Stimulated activated CD4-positive, alpha-beta T cell treated with anti-CD3 and anti-CD28 coated beads, Interleukin-12 subunit alpha, Interleukin-12 subunit beta, amount 100 ng/mL, for 4 hours (primary cell): Measurements from ENCODE around the gene BARHL1.
"Not testable (repeated sequence)": the region's sequence is repeated elsewhere in the genome, so short reads cannot be mapped to it uniquely, and the experiment has no call there.

ENCODE experiments used
- DNase-seq: peaks from one replicate; pipeline ENCODE4 v3.0.0-alpha.2; 2020

The BARHL1 gene

DNA sequence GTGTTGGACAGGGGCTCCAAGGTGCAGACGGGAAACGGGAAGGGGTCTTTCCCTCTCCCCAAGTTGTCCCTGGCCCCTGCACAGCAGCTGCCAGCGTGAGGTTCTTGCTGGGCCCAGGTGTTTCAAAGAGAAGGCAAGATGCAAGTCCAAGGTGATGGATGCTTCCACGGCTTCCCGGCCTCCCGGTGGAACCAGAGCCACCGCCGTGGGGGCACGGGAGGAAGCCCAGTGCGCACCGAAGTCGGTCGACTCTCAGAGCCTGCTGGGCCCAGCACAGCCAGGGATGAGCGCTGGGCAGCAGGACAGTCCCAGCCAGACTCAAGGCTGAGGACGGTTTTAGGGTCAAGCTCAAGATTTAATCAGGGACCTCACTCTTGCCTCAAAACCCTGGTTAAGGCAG, 25.2 kb upstream of the BARHL1 start:
- no peak for DNase-seq

DNA sequence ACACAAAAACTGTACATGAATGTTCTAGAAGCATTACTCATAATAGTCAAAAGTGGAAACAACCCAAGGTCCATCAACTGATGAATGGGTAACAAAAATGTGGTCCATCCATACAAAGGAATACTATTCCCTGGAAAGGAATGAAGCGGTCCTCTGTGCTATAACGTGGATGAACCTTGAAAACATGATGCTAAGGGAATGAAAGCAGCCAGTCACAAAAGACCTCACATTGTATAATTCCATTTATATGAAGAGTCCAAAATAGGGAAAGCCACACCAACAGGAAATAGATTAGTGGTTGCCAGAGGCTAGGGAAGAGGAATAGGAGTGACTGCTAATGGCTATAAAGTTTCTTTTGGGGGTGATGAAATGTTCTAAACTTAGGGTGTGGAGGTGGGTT, 22.7 kb upstream of the BARHL1 start:
- no peak for DNase-seq

DNA sequence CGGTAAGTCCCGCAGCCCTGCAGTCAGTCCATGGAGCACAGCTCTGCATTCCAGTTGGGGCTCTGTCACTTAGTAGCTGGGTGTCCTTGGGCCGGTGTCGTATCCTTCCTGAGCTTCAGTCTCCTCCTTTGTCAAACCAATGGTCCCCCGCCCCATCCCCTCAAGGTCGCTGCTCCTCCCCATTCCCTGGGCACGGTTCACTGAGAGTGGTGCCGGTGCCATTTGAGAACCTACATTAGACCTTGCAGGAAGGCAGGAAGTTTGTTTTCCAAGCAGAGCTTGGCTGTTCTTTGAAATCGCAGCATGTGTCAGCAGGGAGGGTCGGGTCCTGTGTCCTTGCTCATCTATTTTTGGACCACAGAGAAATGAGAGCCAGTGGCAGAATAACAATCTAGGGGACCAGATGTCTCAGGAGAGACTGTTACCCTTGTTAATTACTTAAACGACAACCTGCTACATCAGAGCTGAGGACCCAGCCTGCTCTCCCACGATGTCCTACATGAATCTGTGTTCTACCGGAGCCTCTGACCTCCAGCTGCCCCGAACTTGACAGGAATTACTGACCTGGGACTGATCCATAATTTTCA, 21.7 kb upstream of the BARHL1 start:
- no peak for DNase-seq

DNA sequence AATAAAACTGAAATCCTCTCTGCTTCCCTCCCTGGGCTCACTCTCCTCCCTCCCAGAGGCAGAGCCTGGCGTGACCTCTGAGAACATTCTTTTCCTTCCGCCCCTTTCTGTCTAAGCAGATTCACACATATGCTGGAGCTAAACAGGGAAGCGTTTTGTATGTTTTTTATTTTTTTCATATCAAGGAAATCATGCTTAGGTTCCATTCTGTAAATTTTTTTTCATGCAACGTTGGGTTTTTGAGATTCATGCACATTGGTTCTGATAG, 20.2 kb upstream of the BARHL1 start:
- DNase-seq, result no peak

DNA sequence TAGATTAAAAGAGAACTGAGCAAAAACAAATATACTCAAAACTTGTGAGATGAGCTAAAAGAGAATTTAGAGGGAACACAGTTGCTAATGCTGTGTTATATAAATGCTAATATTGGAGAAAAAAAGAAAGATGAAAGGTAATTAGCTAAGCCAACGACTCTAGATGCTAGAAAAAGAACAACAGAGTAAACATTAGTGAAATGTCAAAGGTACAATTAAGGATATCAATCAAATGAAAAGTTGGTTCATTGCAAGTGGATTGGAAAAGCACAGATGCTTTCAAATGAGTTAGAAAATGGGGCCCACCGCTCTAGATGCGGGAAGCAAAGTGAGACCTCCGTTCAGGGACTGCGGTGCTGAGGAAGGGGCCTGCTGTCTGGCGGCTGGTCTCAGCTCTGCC, 17.9 kb upstream of the BARHL1 start:
- DNase-seq, result no peak

DNA sequence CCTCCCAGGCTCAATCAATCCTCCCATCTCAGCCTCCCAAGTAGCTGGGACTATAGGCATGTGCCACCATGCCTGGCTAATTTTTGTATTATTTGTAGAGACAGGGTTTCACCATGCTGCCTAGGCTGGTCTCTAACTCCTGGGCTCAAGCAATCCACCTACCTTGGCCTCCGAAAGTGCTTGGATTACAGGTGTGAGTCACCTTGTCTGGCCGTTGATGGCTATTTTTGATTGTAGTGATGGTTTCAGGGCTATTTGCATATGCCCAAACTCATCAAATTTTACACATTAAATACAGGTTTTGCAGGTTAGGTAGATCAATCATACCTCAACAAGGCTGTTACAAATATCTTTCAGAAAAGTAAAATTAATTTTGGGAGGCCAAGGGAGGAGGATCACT, 13.6 kb upstream of the BARHL1 start:
- DNase-seq, result not testable (repeated sequence)

DNA sequence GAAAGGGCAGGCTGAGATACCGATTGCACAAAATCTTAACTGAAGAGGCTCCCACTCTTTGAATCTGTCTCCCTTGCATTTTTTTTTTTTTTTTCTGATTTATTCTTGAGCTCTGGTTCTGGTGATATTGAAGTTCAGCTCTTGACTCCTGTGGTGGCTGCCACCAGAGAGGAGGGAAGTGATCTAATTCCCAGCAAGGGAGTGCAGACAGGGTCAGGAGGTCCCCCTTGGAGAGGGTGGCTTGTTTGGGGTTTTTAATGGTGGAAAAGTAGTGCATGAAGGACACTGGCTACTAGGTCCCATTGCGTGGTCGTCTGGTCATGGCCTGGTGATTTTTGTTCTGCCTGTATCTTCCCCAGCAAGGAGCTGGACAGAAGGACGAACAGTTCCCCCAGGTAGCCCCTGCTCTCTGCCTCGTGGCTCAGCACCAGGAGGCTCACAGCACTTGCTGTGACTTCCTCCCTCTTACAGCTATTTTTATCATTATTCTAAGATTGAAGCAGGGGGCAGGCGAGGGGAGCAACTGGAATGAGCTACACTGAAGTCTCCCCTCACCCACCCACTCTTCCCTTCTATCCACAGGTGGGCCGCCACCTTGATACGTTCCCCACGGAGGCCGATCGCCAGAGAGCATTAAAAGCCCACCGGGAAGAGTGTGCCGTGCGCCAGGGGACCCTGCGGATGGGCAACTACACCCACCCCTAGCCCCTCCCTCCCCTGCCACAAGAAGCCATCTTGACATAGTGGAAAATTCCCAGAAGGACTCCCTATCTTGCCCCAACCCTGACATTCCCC, 10.4 kb upstream of the BARHL1 start:
- no peak for DNase-seq

DNA sequence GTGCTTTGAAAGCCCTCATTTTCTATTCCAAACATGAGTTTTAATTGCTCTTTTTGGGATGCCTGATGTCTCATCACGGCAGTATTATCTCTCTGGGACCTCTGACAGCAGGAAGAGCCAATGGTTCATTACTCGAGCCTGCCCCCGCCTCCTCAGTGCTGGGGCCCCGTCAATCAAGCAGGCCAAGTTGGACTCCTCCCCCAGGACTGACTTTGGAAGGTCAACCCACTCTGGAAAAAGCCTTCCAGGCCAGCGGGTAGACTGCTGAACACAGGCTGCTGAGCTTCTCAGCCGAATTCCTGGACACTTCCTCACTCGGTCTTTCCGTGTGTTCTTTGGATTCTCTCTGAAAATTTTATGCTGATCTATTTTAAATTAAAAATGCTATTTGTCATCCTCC, 9.5 kb upstream of the BARHL1 start:
- DNase-seq, result no peak

DNA sequence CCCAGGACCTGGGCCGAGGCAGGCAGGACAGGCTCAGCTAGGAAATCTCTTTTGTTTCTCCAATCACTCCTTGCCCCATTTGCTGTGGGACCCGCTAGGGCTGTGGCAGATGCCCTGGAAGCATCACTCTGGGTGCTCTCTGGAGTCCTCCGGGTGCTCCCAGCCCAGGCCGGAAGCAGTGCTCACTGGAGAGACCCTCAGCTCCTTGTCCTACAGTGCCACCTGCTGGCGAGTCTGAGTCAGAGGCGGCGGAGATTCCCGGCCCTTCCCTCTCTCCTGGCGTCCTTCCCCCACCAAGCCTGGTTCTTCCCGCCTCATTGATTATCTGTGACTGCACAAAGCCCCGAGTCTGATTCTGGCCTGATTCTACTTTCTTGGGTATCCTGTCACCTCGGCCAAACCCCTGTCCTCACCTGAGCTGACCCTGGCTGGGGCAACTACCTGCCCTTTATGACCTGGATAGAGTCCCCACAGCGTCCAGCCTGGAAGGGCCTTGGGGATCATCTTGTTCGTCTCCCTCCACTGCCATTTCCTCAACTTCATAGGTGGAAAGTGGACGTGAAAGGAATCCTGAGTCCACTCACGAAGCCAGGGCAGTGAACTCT, 7.3 kb upstream of the BARHL1 start:
- DNase-seq, result no peak

DNA sequence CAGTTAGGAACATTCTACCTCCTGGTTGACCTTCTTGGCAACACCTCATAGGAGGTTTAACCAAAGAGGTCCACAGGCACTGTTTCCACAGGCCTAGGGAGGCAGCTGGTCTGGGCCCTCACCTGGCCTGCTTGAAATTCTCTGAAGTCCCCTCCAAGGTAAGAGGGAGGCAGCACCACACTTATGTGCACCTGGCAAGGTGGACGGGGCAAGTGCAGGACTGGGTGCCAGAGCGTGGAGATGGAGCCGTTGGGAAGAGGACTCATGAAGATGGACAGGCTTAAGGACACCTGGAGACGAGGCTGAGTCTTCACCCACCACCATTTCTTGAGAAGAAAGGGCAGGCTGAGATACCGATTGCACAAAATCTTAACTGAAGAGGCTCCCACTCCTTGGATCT, 6.6 kb upstream of the BARHL1 start:
- DNase-seq, result no peak

DNA sequence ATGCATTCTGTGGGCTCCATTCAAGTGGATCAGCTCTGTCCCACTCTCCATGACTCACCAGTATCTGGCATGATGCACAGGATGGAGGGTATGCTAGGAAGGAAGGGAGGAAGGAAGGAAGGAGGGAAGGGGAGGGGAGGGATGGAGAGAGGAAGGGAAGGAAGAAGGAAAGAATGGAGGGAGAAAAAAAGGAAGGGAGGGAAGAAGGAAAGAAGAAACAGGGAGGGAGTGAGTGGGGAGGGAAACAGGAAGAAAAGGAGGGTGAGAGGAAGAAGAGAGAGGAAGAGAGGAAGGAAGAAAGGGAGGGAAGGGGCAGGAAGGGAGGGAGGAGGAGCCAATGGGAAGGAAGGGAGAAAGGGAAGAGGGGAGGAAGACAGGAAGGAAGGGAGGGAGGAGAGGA, 5.3 kb upstream of the BARHL1 start:
- no peak for DNase-seq

DNA sequence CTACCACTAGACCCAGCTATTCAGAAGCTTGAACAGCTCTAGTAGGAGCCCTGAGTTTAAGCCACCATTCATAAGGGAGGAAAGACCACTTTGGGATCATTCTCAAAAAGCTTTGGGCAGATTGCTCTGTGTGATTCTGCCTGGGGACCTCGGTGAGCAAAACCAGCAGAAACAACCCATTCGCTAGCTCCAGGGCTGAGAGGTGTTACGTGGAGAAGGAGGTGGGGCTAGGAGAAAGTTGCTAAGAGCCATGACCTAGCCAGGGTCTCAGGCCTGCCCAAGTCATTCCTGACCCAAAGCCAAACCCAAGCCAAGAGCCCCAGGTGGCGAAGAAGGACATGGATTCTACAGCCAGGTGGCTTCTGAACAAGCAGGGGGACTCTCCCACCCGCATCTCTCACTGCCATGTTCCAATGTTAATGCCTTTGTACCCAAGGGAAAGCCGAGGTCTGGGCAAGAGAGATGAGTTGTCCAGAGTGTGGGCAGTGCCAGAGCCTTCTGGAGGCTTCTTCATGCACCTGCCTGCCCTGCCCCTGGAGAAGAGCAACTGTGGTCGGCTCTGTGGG, 4.0 kb upstream of the BARHL1 start:
- no peak for DNase-seq

DNA sequence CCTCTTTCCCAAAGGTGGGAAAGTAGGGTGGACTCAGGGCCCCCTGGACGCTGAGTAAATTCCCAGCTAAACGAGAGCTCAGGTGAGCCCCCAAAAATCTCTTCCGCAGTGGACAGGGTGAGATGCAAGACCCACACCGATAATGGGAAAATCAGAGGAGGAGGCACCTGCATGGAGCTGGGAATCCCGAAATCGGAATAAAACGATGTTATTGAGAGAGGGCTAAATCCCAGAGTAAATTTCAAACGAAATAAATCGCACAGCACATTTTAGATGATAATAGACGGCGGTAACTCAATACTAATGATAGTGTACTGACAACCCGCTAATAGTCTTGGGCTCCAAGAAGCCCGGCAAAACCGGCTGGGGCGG, 3.0 kb upstream of the BARHL1 start:
- DNase-seq, result no peak

DNA sequence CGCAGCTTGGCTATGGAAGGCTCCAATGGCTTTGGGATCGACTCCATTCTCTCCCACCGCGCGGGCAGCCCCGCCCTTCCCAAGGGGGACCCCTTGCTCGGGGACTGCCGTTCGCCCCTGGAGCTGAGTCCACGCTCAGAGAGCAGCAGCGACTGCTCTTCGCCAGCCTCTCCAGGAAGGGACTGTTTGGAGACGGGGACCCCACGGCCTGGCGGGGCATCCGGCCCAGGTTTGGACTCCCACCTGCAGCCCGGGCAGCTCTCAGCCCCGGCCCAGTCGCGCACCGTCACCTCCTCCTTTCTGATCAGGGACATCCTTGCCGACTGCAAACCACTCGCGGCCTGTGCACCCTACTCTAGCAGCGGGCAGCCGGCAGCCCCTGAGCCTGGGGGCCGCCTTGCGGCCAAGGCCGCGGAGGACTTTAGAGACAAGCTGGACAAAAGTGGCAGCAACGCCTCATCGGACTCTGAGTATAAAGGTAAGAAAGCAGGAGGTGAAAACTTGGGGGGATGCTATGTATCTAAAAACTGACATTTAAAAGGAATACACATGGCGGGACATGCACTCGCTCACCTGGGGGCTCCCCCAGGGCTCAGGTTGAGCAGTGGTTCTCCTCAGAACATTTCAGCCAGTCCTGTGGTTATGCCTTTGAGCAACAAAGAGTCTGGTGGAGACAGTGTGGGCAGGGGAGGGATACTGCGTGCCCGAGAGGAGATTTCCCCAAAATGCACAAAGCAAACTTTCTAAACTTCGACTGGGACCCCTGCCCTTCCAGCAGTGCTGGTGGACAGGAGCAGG, 579 bp downstream of the BARHL1 start:
- DNase-seq, result no peak

DNA sequence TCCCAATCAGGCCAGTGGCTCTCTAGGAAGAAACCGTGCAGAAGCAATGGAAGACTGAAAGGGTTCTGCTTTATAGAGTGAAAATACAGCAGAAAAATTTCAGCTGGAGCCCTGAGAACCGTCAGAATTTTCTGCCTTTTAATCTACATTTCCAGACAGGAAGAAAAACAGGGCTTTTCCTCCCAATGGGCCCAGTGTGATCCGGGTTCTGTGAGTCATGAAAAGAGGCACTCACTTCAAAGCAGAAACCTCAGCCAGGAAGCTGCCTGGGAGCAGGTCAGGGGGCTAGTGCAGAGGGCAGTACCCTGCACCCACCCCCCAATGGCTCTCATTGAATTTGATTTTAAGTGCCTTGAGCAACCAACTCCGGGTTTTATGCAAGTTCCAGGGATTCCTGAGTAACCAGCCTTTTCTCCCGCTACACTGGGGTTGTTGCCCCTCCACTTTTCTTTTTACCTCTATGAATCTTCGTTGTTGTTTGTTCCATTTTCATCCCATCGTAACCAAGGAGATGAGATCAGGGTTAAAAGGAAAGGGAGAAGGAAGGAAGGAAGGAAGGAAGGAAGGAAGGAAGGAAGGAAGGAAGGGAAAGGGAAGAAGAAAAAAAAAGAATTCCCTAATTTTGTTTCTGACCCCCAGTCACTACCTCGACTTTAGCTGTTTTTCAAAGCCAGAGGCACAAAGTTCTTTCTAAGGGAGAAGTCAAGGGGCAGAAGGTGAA, 1.3 kb downstream of the BARHL1 start:
- DNase-seq, result no peak

DNA sequence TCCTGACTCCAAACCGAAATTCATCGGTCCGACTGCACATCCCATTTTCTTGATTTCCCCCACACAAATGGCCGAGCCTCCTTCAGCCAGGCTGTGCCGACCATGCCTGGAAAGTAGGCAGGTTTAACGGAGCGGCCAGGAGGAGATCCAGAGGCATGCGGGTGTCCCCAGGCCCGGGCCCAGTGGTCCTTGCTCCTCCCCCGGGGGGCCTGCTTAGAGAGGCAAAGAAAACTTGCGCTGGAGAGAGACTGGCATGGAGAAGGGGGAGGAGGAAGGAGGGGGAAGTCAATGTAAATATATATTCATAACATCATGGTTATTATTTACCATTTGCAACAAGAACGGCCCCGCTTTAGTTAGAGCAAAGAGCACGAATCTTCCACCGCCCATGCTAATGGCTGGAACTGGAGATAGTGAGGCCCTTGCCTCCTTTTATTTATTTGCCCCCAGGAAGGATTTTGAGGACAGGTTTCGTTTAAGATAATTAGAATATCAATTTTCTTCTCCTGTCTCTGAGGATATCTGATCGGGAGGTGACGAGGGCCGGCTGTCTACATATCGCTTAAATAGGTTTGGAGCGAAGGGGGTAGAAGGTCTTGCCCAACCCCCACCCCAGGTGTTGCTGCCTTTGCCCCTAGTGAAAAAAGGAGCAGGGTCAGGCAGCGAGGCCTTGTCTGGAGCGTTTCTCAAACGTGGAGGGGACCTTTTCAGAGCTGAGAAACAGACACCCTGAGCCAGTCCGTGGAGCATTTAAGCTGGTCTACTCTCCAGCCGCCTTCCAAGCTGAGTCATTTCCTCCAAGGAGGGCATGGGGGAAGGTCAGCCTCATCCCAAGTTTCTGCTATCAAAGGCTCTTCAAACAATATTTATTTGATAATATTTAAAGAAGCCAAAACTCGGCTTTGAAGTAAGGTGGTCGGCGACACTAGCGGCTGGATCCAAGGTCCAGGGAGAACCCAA, 2.5 kb downstream of the BARHL1 start:
- no peak for DNase-seq

DNA sequence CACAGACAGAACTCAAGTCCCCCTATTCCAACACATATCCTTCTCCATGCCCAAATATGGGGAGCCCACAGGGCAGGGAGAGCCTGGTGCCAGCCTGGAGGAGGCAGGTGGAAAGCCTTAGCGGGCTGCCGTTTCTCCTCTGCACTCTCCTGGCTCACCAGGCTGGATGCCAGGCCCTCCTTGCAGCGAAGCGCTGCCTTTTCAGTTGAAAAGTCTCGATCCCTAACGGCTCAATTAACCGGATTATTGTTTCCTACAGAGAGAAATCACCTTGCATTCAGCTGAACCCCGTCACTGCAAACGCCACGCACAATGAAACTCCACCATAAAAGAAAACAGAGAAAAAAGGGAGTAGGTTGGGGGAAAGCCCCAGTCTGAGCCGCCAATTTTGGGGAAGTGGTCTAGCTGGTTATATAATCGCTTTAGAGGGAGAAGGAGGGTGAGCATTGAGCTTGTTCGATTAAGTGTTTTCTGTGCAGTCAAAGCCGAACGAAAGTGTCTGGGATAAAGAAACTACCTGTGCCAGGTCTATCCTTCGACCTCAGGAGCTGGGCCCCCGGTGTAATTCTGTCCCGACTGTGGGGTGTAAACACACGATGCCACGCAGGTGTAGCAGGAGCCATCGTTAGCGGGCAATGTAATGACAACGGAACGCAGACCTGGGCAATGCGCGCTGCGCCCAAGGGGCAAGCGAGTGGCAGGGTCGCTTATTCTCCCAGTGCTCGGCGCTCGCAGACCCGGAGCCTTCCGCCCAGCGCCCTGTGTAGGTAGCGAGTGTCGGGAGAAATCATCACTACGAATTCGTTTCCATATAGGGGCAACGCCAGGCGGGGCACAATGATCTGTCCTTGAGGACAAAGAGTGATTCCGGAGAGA, 3.8 kb downstream of the BARHL1 start:
- DNase-seq, result no peak

DNA sequence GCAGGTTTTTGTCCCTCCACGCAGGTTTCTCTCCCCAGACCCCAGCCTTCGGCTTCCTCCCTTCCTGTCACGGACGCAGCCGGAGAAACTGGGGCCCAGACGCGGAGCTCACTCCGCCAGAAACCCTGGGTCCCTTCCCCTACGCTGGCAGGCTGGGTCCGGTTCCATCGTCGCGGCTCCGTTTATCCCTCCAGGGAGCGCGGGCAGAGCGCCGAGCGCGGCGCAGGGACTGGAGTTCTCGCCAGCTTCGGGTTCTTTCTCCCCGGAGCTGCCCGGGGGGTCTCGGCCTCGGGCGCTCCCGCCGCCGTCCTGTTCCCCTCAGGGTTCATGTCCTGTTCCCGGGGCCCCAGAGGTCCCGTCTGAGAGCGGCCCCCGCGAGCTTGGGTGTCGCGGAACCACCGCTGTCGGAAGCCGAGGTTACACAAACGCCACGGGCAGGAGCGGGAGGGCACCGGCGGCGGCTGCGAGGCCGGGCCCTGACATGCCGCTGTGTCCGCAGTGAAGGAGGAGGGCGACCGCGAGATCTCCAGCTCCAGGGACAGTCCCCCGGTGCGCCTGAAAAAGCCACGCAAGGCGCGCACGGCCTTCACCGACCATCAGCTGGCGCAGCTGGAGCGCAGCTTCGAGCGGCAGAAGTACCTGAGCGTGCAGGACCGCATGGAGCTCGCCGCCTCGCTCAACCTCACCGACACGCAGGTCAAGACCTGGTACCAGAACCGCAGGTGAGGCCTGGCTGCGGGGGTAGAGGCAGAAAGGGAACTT, 4.6 kb downstream of the BARHL1 start:
- DNase-seq, result no peak

DNA sequence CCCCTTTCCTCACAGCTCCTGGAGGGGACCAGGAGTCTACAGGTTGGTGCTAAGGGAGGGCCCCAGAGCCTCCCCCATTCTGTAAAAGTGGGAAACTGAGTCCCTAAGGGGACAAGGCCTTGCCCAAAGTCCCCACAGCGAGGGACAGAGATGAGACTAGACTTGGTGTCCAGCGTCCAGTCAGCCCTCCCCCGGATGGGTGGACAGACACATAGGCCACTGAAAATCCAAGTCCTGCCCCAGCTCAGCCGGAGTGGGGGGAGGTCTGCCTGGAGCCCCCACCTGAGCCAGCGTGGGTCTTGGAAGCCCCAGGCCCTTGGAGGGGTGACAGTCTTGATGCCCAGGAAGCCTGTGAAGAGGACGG, 5.2 kb downstream of the BARHL1 start:
- DNase-seq, result no peak

DNA sequence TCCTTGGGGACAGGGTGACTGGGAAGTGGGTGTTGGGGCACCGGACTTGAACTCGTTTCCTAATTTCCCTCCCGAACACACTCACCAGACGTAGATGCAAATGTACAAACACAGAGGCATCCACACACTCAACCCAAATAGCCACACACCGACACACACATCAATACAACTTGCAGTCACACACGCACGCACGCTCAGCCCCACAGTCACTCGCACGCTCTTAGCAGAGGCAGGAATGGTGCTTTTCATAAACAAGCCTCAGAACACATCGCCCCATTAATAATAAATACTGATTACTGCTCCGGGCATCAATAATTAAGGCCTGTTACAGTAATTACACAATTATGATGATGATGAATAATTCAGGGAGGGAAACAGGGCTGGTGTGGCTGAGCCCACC, 5.7 kb downstream of the BARHL1 start:
- no peak for DNase-seq
